Measurements from ENCODE around the gene DNAJC18.
"Not testable (repeated sequence)": the region's sequence is repeated elsewhere in the genome, so short reads cannot be mapped to it uniquely, and the experiment has no call there.

DNAJC18 gene

GRCh38 chr5:139439013-139439903 lies at the start of gene DNAJC18:
Gene DNAJC18, minus strand, starts transcription at chr5:139439525. Its CDS starts 80 bp downstream, at chr5:139439445.
- Histone ChIP-seq H3K36me3 (ENCODE audit: control insufficient read depth, insufficient read depth, low read length) (no peaks in the 10 kb centered on the region), H3K27me3 (ENCODE audit: control insufficient read depth, insufficient read depth, low read length) (no peaks in the 10 kb centered on the region), H3K9ac (ENCODE audit: low read length) (peak within 1 kb of the TSS; percentile 86), H3K4me3 (ENCODE audit: low read length) (peak within 1 kb of the TSS; percentile 70), H3K4me1 (ENCODE audit: control insufficient read depth, insufficient read depth, low read length) (peaks cover 3% of the 10 kb centered on the region), H3K9me3 (ENCODE audit: control insufficient read depth, low read length) (no peaks in the 10 kb centered on the region)

- no peaks in the 10 kb centered on the region for H3K4me1 ChIP-seq (ENCODE audit: control insufficient read depth, insufficient read depth, low read length)
- no peaks in the 10 kb centered on the region for H3K9me3 ChIP-seq (ENCODE audit: control insufficient read depth, low read length)
- H3K9ac ChIP-seq (ENCODE audit: low read length), result no peak overlapping the region
- H3K4me3 ChIP-seq (ENCODE audit: low read length), result no peak overlapping the region
- no peaks in the 10 kb centered on the region for H3K27me3 ChIP-seq (ENCODE audit: control insufficient read depth, insufficient read depth, low read length)
- no peaks in the 10 kb centered on the region for H3K36me3 ChIP-seq (ENCODE audit: control insufficient read depth, insufficient read depth, low read length)
Measured at GRCh38 chr5:139488260-139488659, 48.9 kb upstream of the DNAJC18 start.

- Histone ChIP-seq H3K27me3 (ENCODE audit: control insufficient read depth, insufficient read depth, low read length) (no peaks in the 10 kb centered on the region), H3K9ac (ENCODE audit: low read length) (no peak overlapping the region), H3K4me1 (ENCODE audit: control insufficient read depth, insufficient read depth, low read length) (peaks cover 17% of the 10 kb centered on the region), H3K9me3 (ENCODE audit: control insufficient read depth, low read length) (no peaks in the 10 kb centered on the region), H3K36me3 (ENCODE audit: control insufficient read depth, insufficient read depth, low read length) (no peaks in the 10 kb centered on the region), H3K4me3 (ENCODE audit: low read length) (no peak overlapping the region)
Measured at GRCh38 chr5:139486201-139486600, 46.9 kb upstream of the DNAJC18 start.

GRCh38 chr5:139482890-139483208 lies 43.5 kb upstream of the DNAJC18 start:
- peaks cover 24% of the 10 kb centered on the region for H3K4me1 ChIP-seq (ENCODE audit: control insufficient read depth, insufficient read depth, low read length)
- not testable (repeated sequence) for H3K36me3 ChIP-seq (ENCODE audit: control insufficient read depth, insufficient read depth, low read length); H3K4me3 ChIP-seq (ENCODE audit: low read length); H3K9me3 ChIP-seq (ENCODE audit: control insufficient read depth, low read length); H3K27me3 ChIP-seq (ENCODE audit: control insufficient read depth, insufficient read depth, low read length); H3K9ac ChIP-seq (ENCODE audit: low read length)

- H3K4me1 ChIP-seq (ENCODE audit: control insufficient read depth, insufficient read depth, low read length), result peaks cover 24% of the 10 kb centered on the region
Measured at GRCh38 chr5:139482050-139482889, 42.9 kb upstream of the DNAJC18 start, which contains the start of gene STING1. Gene STING1, minus strand, starts transcription at chr5:139482758. Its CDS starts 1,054 bp downstream, at chr5:139481704.

GRCh38 chr5:139481580-139482049 lies 42.3 kb upstream of the DNAJC18 start:
- Histone ChIP-seq H3K4me1 (ENCODE audit: control insufficient read depth, insufficient read depth, low read length) (peaks cover 24% of the 10 kb centered on the region), H3K9ac (ENCODE audit: low read length) (peak overlapping the region; percentile 52), H3K4me3 (ENCODE audit: low read length) (peak overlapping the region; percentile 2), H3K27me3 (ENCODE audit: control insufficient read depth, insufficient read depth, low read length) (no peaks in the 10 kb centered on the region), H3K36me3 (ENCODE audit: control insufficient read depth, insufficient read depth, low read length) (no peaks in the 10 kb centered on the region), H3K9me3 (ENCODE audit: control insufficient read depth, low read length) (no peaks in the 10 kb centered on the region)

More at GRCh38 chr5:139482050-139482889, 42.9 kb upstream of the DNAJC18 start, which contains the start of gene STING1:
- H3K9ac ChIP-seq (ENCODE audit: low read length), result peak within 1 kb of the TSS; percentile 52
- no peaks in the 10 kb centered on the region for H3K27me3 ChIP-seq (ENCODE audit: control insufficient read depth, insufficient read depth, low read length)
- no peaks in the 10 kb centered on the region for H3K9me3 ChIP-seq (ENCODE audit: control insufficient read depth, low read length)
- H3K36me3 ChIP-seq (ENCODE audit: control insufficient read depth, insufficient read depth, low read length), result no peaks in the 10 kb centered on the region
- H3K4me3 ChIP-seq (ENCODE audit: low read length), result peak within 1 kb of the TSS; percentile 2

- Histone ChIP-seq H3K9me3 (ENCODE audit: control insufficient read depth, low read length) (no peaks in the 10 kb centered on the region), H3K4me1 (ENCODE audit: control insufficient read depth, insufficient read depth, low read length) (peaks cover 24% of the 10 kb centered on the region), H3K27me3 (ENCODE audit: control insufficient read depth, insufficient read depth, low read length) (no peaks in the 10 kb centered on the region), H3K9ac (ENCODE audit: low read length) (peak overlapping the region; percentile 52), H3K4me3 (ENCODE audit: low read length) (no peak overlapping the region), H3K36me3 (ENCODE audit: control insufficient read depth, insufficient read depth, low read length) (no peaks in the 10 kb centered on the region)
Measured at GRCh38 chr5:139481122-139481533, 41.8 kb upstream of the DNAJC18 start.

- not testable (repeated sequence) for H3K4me3 ChIP-seq (ENCODE audit: low read length); H3K36me3 ChIP-seq (ENCODE audit: control insufficient read depth, insufficient read depth, low read length); H3K9me3 ChIP-seq (ENCODE audit: control insufficient read depth, low read length); H3K9ac ChIP-seq (ENCODE audit: low read length); H3K27me3 ChIP-seq (ENCODE audit: control insufficient read depth, insufficient read depth, low read length)
- peaks cover 24% of the 10 kb centered on the region for H3K4me1 ChIP-seq (ENCODE audit: control insufficient read depth, insufficient read depth, low read length)
Measured at GRCh38 chr5:139479729-139480128, 40.4 kb upstream of the DNAJC18 start.

GRCh38 chr5:139478657-139479423 lies 39.5 kb upstream of the DNAJC18 start:
- not testable (repeated sequence) for H3K9ac ChIP-seq (ENCODE audit: low read length); H3K4me3 ChIP-seq (ENCODE audit: low read length); H3K9me3 ChIP-seq (ENCODE audit: control insufficient read depth, low read length); H3K27me3 ChIP-seq (ENCODE audit: control insufficient read depth, insufficient read depth, low read length); H3K36me3 ChIP-seq (ENCODE audit: control insufficient read depth, insufficient read depth, low read length)
- peaks cover 24% of the 10 kb centered on the region for H3K4me1 ChIP-seq (ENCODE audit: control insufficient read depth, insufficient read depth, low read length)

- Histone ChIP-seq H3K9ac (ENCODE audit: low read length) (no peak overlapping the region), H3K27me3 (ENCODE audit: control insufficient read depth, insufficient read depth, low read length) (no peaks in the 10 kb centered on the region), H3K4me1 (ENCODE audit: control insufficient read depth, insufficient read depth, low read length) (peaks cover 13% of the 10 kb centered on the region), H3K36me3 (ENCODE audit: control insufficient read depth, insufficient read depth, low read length) (no peaks in the 10 kb centered on the region), H3K4me3 (ENCODE audit: low read length) (no peak overlapping the region), H3K9me3 (ENCODE audit: control insufficient read depth, low read length) (no peaks in the 10 kb centered on the region)
Measured at GRCh38 chr5:139475865-139476617, 36.7 kb upstream of the DNAJC18 start.

Data from mucosa of stomach (tissue), 1 donor.